HEK293T (cell line): ENCODE measurements around the gene CREB5.

ENCODE experiments used
- ARNT ChIP-seq: fragments of 450-650 bp; IDR thresholded peaks from 2 replicates; pipeline ENCODE4 v1.6.1; 2017; ENCODE audit warnings: mild to moderate bottlenecking
- SUZ12 ChIP-seq: fragments of 450-650 bp; IDR thresholded peaks from 2 replicates; pipeline ENCODE4 v1.6.1; 2016; ENCODE audit warnings: mild to moderate bottlenecking
- TARDBP ChIP-seq: fragments of 450-650 bp; IDR thresholded peaks from 2 replicates; pipeline ENCODE4 v1.6.1; 2016

DNA sequence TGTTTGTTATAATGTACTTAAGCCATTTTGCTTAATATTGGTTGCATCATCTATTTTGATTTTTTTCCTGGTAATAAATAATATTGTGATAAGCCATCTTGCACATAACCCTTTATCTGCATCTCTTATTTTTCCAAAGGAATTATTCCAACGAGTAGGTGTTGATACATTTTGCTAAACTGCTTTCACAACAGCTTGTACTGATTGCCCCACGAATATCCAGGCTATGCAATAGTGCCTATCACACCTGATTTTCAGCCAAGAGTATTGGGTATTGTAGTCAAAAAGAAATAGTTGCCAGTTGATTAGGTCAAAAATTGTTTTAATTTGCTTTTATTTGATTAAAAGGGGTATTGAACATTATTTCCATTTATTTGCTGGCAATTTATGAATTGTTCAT lies 20.7 kb downstream of the CREB5 start:
- no peak for TF ChIP-seq TARDBP
- no peak for TF ChIP-seq ARNT
- TF ChIP-seq SUZ12 = no peak
